Mucosa of gallbladder (tissue), 1 donor: ENCODE measurements around the gene GRAMD2B. TPM values are rescaled to one million over a fixed set of nuclear protein-coding genes. Genes with fewer than 3 reads are reported as not detected.
A peak's percentile ranks its signal among the peaks of the same experiment; 100 is the strongest.
"Not testable (repeated sequence)": the region's sequence is repeated elsewhere in the genome, so short reads cannot be mapped to it uniquely, and the experiment has no call there.

Source experiments
- DNase-seq: peaks from one replicate; pipeline ENCODE4 v3.0.0-alpha.2; 2020; ENCODE audit warnings: low spot score
- total RNA-seq: library from RNA; stranded (reverse); gene quantifications from one replicate; pipeline ENCODE4 v1.2.1, GENCODE V29; 2021
- donor health status: DM: no; HTN: no; CAD: no.

The GRAMD2B gene, protein sequence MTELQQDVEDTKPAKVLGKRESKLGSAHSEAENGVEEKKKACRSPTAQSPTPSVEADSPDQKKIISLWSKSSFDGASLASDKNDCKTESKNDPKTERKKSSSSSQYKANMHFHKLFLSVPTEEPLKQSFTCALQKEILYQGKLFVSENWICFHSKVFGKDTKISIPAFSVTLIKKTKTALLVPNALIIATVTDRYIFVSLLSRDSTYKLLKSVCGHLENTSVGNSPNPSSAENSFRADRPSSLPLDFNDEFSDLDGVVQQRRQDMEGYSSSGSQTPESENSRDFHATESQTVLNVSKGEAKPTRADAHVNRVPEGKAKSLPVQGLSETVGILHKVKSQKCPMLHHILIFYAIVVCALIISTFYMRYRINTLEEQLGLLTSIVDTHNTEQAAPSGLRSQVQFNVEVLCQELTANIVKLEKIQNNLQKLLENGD
- 18.8 TPM for total RNA-seq

DNA sequence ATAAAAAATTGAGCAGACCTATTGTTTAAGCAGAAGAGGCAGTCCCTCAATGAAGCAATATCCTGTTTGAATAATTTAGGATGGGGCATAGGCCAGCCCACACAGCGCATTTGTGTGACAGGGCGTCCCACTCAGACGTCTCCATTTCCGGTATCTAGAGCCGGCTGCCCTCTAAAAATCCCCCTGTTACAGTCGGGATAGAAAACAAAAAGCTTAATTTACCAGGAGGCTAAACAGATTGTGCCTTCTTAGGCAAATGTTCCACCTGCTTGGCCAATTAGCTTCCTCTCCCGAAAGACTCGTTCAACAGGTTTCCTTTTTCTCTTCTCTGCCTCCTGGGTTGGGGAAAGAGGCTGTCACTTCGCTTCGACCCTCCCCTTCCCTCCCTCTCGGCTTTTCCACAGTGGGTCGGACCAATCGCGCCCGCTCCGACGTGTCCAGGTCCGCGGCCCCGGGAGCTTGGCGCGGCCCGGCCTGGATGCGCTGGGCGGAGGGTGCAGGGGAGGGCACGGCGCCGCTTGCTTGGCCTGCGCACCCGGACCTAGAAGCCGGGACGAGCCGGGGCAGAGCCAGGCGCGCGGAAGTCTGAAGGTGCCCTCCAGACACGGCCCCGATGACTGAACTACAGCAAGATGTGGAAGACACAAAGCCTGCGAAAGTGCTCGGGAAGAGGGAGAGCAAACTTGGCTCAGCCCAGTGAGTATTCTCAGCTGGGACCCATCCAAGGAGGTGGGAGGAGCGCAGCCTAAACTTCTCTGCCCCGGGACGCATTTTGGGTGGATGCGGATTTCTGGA lies at the start of gene GRAMD2B:
Gene GRAMD2B (plus strand): TSS at position 416 of the 795 bp plus-strand sequence. CDS start 198 bp downstream, at position 614.
- peak; percentile 89 for DNase-seq

DNA sequence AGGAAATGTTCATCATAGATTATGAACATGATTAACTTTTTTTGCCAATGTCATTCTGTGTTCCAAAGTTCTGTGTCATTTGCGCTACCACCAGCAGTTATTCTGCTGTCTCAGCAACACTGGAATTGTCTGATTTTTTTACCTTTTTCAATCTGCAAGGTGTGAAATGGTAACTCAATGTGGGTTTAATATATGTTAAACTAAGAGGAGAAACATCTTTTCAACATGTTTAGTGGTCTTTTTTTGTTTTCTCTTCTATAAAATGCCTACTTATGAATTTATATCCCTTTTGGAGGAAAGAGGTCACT lies 49.1 kb upstream of the GRAMD2B start:
- no peak for DNase-seq

DNA sequence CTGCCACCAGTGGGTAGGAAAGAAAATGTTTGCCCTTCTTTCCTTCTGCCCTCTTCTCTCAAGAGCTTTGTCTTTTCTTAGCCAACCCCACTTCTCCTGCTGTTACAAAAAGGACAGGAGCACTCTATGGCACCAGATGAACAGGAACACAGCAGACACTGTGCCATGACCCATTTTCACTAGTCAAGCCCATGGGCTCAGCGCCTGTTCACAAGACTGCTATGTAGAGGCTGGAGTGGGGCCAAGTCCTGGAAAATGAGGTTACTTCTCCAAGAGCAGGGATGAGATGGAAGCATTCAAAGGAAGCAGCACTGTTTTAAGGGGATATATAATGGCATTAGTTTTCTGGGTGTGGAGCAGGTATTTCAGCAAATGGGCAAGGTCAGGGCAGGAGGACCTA lies 46.8 kb upstream of the GRAMD2B start:
- DNase-seq, result no peak

DNA sequence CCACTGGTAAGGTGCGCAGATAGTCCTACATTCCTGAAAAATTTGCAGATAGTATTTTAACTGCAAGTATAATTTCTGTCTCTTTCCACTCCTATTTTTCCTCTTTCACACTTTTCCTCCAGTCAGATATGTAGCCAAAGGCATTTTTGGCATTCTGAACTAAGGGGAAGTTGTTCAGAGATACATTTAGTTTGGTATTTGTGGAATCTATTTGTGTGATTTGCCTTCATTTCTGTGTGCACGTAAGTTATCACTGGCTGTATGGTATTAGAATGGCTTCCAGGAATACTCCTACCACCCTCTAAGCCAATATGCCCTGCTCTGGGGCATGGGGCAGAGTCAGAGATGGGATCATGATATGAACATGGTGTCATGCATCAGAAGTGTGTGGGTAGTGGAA lies 45.8 kb upstream of the GRAMD2B start:
- no peak for DNase-seq

DNA sequence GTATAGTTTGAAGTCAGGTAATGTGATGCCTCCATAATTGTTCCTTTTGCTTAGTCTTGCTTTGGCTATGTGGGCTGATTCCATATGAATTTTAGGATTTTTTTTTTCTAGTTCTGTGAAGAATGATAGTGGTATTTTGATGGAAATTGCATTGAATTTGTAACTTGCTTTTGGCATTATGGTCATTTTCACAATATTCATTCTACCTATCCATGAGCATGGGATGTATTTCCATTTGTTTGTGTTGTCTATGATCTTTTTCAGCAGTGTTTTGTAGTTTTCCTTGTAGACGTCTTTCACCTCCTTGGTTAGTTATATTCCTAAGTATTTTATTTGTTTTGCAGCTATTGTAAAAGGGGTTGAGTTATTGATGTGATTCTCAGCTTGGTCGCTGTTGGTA lies 42.9 kb upstream of the GRAMD2B start:
- not testable (repeated sequence) for DNase-seq

DNA sequence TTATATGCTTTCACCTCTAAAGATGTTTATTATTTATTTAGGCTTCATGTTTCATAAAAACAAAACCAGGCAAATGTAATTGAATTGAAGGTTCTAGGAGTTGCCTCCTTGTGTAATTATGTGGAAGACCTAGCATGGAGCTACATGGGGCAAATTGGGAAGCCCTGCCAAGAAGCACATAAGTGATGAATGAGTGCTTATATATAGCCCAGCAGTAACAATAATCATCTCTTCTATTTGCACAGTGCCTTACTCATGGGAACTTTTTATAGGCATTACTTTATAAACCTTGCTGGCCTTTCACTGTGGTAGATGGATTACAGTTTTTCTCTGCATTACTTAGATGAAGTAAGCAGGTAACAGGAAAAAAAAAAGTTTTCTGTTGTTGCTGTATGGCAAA lies 40.0 kb upstream of the GRAMD2B start:
- no peak for DNase-seq

DNA sequence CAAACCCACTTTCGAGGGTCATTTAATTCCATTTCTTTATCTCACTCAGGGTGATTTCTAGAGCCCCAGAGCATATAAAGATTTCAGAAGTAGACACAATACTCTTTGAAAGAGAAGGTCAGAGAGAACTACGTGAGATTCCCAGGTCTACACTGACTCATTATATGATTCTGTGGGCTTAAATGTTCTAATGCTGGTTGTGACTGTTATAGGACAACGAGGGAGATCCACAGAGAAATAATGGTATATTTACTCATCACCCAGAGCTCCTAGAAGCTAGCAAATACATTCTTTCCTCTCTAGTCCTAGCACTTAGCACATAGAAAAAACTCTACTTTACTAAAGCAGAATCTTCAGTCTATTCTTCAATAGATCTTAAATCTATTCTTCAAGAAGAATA lies 39.4 kb upstream of the GRAMD2B start:
- no peak for DNase-seq

DNA sequence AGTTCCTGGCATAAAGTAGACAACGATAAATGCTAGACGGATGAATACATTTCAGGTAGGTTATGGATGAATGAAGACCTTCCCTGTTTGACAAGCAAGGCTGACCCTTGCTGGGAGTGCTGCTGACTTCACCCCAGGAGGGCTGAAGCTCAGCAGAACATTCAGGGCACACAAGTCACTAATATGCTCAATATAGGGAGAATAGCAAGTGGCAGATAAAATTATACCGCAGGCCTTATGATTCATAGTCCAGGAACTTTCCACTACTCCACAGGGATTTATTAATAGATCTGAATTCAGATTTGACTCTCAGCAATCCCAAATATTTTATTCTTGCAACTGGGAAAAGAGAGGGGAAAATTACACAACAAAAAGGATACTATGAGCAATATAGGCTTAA lies 38.2 kb upstream of the GRAMD2B start:
- no peak for DNase-seq

DNA sequence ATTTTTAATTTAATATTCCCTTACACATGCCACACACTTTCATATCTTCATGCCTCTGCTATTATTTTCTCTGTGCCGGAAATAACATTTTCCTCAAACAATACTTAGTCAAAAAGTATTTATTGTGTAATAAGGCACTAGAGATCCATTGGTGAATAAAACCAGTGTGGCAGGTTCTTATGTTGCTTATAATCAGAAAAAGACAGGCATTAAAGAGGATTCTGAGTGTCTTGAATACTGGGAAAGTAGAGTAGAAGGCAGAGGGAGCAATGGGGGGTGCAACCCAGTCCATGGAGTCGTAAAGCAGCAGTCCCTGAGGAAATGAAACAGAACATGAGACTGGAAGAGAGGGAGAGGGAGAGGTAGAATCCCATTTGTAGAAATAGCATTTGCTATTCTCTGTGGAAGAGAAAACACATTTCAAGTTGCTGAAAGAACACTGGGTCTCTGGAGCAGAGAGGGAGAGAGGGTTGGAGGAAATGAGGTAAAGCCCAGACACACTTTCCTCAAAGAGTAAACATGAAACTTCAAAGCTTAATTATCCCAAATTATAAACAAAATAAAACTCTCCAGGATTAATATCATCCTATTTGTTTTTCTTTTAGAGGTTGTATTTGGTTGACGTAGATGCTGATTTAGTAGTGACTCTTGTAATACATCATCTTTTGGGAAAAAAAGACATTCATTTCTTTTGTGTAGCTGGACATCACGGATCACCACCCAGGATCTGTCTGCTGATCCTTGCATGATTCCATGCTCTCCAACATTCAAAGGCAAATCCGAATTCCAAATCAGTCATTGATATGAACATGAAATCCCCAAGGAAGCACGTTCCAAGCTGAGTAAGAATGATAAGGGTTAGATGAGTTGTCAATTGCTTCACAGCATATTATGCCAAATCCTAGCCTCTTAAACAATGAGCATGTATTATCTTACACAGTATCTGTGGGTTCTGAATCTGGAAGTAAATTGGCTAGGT lies 37.4 kb upstream of the GRAMD2B start:
- DNase-seq, result no peak

DNA sequence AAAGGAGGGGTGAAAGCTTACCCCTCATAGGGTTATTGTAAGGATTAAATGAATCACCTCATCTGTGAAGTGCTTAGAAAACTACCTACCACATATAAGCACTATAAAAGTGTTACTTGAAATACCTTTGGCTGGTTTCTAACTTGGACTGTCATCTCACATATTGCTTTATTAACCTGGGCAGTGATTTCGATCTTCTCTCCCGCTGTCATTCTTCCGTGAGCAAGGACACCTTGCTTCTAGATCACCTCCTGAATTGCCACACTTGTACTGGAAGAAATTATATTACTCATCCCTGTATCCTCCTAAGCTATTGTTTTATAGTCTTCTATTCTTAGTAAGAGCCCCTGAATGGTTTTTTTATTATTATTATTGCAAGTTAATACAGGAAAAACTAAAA lies 34.0 kb upstream of the GRAMD2B start:
- DNase-seq, result no peak

DNA sequence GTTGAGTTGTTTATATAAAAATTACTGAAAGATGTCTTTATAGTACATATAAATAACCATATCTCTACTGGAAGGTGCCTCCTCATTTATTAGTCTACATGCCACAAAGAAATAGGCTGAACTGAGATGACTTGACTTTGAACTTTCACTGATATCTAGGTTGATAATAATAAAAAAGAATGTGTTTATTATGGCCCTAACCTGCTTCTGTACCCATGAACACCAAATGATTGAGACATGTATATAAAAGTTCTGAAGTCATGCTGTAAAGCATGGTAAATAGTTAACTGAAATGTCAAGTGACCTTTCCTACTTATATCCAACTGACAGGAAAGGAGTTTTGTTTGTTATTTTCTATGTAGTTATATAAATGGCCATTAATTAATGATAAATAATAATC lies 33.2 kb upstream of the GRAMD2B start:
- no peak for DNase-seq

DNA sequence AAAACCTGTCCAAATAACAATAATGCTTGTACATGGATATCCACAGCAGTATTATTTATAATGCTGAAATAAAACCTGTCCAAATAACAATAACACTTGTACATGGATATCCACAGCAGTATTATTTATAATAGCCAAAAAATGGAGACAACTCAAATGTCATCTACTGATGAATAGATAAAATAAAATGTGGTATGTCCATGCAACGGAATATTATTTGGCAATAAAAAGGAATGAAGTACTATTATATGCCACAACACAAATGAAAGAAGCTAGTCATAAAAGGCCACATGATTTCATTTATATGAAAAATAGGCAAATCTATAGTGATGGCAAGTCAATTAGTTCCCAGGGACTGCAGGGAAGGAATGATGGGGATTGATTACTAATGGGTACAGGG lies 31.8 kb upstream of the GRAMD2B start:
- DNase-seq, result no peak

DNA sequence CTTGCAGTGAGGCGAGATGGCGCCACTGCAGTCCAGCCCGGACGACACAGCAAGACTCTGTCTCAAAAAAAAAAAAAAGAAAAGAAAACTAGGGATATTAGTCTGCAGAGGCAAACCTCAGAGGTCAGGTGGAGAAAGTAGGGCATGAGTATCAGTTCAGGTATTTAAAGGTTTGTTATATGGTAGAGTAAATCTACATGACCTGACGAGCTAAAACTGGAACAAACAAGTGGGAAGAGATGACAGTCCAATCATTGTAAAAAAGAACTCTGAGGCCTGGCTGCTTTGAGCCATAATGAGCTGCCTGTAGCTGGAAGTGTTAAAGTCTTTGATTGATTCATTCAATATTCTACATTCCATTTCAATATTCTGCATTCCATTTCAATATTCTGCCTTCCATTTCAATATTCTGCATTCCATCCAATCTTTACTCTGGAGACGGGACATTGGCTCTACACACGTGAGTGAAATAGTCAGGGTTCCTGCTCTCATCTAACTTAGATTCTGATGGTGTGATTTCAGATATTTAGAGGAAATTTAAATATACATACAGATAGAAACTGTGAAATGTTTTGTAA lies 28.9 kb upstream of the GRAMD2B start:
- no peak for DNase-seq

DNA sequence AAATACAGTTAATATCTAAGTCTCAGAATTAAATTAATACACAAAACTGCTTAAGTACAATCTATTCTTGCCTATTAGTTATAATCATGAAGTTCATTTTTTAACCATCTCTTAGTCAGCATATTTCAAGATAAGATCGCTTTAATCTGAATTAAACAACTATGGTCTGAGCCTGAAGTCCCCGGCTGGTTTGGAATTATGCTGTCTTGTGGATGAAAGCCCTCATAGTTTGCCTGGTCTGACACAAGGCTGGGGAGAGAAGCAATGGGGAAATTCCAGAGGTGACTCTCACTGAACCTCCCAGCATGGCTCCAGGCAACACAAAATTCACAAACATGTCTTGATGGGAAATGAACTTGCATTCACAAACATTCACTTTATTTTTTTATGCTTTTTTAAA lies 28.0 kb upstream of the GRAMD2B start:
- DNase-seq, result no peak

DNA sequence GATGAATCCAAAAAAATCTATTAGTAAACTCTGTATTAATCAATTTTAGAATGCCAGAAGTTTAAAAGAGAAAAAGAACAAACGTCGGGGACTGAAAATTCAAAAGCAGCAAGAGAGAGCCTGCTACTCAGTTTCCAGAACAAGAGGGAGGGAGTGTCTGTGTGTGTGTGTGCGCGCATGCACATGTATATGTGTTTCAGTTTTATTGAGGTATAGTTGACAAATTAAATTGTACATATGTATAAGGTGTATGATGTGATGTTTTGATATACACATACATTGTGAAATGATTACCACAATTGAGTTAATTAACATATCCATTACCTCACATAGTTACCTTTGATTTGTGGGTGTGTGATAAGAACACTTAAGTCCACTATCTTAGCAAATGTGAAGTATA lies 27.6 kb upstream of the GRAMD2B start:
- DNase-seq, result no peak

DNA sequence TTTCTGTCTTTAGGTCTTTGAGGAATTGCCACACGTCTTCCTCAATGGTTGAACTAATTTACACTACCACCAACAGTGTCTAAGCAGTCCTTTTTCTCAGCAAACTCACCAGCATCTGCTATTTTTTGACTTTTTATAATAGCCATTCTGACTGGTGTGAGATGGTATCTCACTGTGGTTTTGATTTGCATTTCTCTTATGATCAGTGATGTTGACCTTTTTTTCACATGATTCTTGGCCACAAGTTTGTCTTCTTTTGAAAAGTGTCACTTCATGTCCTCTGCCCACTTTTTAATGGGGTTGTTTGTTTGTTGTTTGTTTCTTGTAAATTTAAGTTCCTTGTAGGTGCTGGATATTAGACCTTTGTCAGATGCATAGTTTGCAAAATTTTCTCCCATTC lies 26.5 kb upstream of the GRAMD2B start:
- not testable (repeated sequence) for DNase-seq

DNA sequence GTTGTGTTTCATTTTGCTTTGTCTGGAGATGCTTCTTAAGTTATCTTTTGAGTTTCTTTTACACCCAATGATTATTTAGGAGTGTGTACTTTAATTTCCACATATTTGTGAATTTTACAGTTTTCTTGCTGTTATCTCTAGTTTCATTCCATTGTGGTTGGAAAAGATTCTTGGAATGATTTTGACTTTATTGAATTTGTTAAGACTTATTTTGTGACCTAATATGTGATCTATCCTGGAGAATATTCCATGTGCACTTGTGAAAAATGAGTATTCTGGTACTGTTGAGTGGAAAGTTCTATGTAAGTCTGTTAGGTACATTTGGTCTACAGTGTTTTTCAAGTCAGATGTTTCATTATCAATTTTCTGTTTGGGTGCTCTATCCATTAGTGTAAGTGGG lies 24.4 kb upstream of the GRAMD2B start:
- no peak for DNase-seq

DNA sequence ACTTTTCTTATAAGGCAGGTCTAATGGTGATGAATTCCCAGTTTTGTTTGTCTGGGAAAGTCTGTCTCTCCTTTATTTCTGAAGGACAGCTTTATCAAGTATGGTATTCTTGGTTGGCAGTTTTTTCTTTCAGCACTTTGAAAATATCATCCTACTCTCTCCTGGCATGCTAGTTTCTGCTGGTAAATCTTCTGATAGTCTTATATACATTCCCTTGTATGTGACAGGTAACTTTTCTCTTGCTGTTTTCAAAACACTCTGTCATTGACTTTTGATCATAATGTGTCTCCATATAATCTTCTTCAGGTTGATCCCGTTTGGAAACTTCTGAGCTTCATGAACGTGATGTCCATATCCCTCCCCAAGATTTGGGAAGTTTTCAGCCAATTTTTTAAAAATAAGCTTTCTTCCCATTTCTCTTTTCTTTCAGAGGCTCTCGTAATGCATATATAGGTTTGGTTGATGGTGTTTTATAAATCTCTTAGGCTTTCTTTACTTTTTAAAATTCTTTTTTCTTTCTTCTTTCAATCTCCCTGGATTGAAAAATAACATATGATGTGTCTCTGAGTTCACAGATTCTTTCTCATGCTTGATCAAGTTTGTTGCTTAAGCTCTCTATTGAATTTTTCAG lies 22.5 kb upstream of the GRAMD2B start:
- DNase-seq, result no peak

DNA sequence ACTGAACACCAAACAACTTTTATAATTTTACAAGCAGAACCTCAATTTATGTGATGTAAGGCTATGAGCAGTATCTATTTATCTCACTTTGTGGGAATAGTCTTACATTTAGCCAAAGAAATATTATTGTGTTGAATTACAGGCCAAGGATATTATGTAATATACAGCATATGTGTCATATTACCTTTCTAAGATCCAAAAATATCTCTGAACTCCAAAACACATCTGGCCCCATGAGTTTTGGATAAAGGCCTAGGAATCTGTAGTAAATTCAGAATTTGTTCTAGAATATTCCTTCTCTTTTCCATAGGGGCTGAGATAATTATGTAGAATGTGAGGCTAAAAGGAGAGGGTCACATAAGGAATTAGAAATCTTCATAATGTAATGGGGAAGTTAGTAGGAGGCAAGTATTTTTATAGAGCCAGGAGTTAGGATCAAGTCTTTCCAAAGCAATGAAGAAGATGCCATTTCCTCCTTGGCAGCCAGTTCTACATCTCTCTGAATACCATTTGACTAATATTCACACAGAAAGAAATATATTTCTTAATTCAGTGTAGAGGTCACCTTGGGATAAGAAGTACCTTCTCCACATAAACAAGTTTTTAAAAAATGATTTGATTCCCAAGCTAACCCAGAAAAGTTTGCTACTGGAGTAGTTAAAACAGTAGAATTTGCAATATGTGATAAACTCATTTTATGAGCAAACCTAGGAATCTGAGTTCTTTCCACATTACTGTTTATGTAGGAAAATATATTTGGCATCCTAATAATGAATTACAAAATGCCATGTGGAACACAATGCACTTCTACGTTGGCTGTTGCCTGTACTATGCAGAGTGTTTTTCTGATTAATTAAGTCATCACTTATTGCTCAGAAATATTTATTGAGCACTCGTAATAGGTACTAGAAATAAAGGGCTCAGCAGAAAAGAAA lies 20.3 kb upstream of the GRAMD2B start:
- no peak for DNase-seq

DNA sequence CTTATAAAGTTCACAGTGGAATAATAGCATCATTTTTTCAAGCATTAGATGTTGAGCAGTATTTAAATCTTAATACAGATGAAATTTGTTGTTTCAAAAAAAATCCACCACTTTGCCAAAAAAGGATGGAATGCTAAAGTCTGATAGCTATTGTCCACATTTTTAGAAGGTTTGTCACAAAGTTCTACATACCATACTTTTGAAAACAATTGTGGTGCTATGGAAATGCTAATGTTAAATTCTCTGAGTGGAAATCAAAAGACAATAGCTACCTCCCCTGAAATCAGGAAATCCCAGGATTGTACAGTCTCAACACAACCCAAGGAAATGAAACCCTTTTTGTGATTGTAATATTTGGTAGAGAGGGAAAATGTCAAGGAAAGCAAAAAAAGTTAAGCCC lies 19.3 kb upstream of the GRAMD2B start:
- no peak for DNase-seq
